HepG2 (cell line): Measurements from ENCODE around the gene CHD9. TPM values are rescaled to one million over a fixed set of nuclear protein-coding genes. Genes with fewer than 3 reads are reported as not detected.

Experiments
- EP300 ChIP-seq, 3 experiments: sonication (generic) in 1 of 3; formaldehyde crosslinking in 1 of 3; IDR thresholded peaks; 2 replicates each; pipeline versions ENCODE4 v1.5.1 to v1.6.1; 2011 to 2020; ENCODE audit warnings: low read depth in 2 of 3, low read length in 2 of 3, borderline replicate concordance in 1 of 3, improper control_type of control experiment in 1 of 3, mild to moderate bottlenecking in 1 of 3, missing genetic modification reagents in 1 of 3, moderate library complexity in 1 of 3
- HHEX ChIP-seq: IDR thresholded peaks from 2 replicates; pipeline ENCODE4 v1.6.1; 2016; ENCODE audit warnings: control low read depth
- KLF16 ChIP-seq, 2 experiments: sonication (generic) in 1 of 2; formaldehyde crosslinking in 1 of 2; IDR thresholded peaks; 2 replicates each; pipeline versions ENCODE4 v1.6.1 to v1.8.0; 2016 to 2023; ENCODE audit warnings: missing genetic modification reagents in 2 of 2, missing compliant biosample characterization in 1 of 2
- MAF1 ChIP-seq: sonication (generic); formaldehyde crosslinking; IDR thresholded peaks from 2 replicates; pipeline ENCODE4 v1.5.0; 2020; ENCODE audit warnings: missing genetic modification reagents, borderline replicate concordance
- MXI1 ChIP-seq: IDR thresholded peaks from 3 replicates; pipeline ENCODE4 v1.6.1; 2012; ENCODE audit warnings: low read depth, low read length, inconsistent platforms, borderline replicate concordance
- MYNN ChIP-seq: sonication (generic); formaldehyde crosslinking; IDR thresholded peaks from 2 replicates; pipeline ENCODE4 v1.4.0; 2020; ENCODE audit warnings: mild to moderate bottlenecking, low read depth, missing genetic modification reagents
- PHF21A ChIP-seq: sonication (generic); formaldehyde crosslinking; IDR thresholded peaks from 2 replicates; pipeline ENCODE4 v1.5.0; 2020; ENCODE audit warnings: mild to moderate bottlenecking, missing genetic modification reagents
- SRSF9 ChIP-seq: fragments of 200-400 bp; formaldehyde crosslinking; IDR thresholded peaks from 2 replicates; pipeline ENCODE4 v1.6.1; 2018; ENCODE audit warnings: borderline replicate concordance, mild to moderate bottlenecking, low read depth, low read length; ENCODE audit not compliant: insufficient read depth, poor library complexity, severe bottlenecking
- STAG1 ChIP-seq: sonication (generic); formaldehyde crosslinking; IDR thresholded peaks from 2 replicates; pipeline ENCODE4 v1.4.0; 2020; ENCODE audit warnings: missing genetic modification reagents
- ZFP1 ChIP-seq: IDR thresholded peaks from 2 replicates; pipeline ENCODE4 v1.6.1; 2016
- ZNF10 ChIP-seq: sonication (generic); formaldehyde crosslinking; IDR thresholded peaks from 2 replicates; pipeline ENCODE4 v1.4.0; 2020; ENCODE audit warnings: mild to moderate bottlenecking, low read depth, missing genetic modification reagents, borderline replicate concordance
- ZNF317 ChIP-seq: sonication (generic); formaldehyde crosslinking; IDR thresholded peaks from 2 replicates; pipeline ENCODE4 v1.5.0; 2020; ENCODE audit warnings: mild to moderate bottlenecking, missing genetic modification reagents
- ZNF354B ChIP-seq: sonication (generic); formaldehyde crosslinking; IDR thresholded peaks from 2 replicates; pipeline ENCODE4 v1.8.0; 2022; ENCODE audit warnings: mild to moderate bottlenecking, missing genetic modification reagents
- ZNF382 ChIP-seq: sonication (generic); formaldehyde crosslinking; IDR thresholded peaks from 2 replicates; pipeline ENCODE4 v1.5.0; 2020; ENCODE audit warnings: missing genetic modification reagents, mild to moderate bottlenecking, borderline replicate concordance
- ZNF672 ChIP-seq: sonication (generic); formaldehyde crosslinking; IDR thresholded peaks from 2 replicates; pipeline ENCODE4 v1.8.1; 2022; ENCODE audit warnings: missing genetic modification reagents
- ZNF713 ChIP-seq: sonication (generic); formaldehyde crosslinking; IDR thresholded peaks from 2 replicates; pipeline ENCODE4 v1.4.0; 2020; ENCODE audit warnings: mild to moderate bottlenecking, missing genetic modification reagents
- ZSCAN30 ChIP-seq: sonication (generic); formaldehyde crosslinking; IDR thresholded peaks from 2 replicates; pipeline ENCODE4 v1.5.0; 2020; ENCODE audit warnings: mild to moderate bottlenecking, missing genetic modification reagents
- polyA plus RNA-seq, 8 experiments: library from polyadenylated mRNA; depleted of rRNA in 3 of 8; stranded (reverse) in 7 of 8; unstranded in 1 of 8; fragments of >200 nt; fragmentation: Illumina TruSeq in 4 of 8; extraction: Trizol in 4 of 8; gene quantifications; 2 replicates each; pipeline versions ENCODE4 v1.2.1 to v1.2.3, GENCODE V29; 2011 to 2016; ENCODE audit warnings: low read depth in 4 of 8, missing spikeins in 1 of 8, mixed read lengths in 1 of 8; ENCODE audit not compliant: insufficient read depth in 1 of 8
- total RNA-seq, 5 experiments: library from RNA; depleted of rRNA; stranded (reverse); fragments of >200 nt; fragmentation: Illumina TruSeq; extraction: Trizol; gene quantifications; 2 replicates each; pipeline ENCODE4 v1.2.3, GENCODE V29; 2016; ENCODE audit warnings: low read depth in 1 of 5
- TF ChIP-seq, protein P1 (sequence below): sonication (generic); formaldehyde crosslinking; IDR thresholded peaks from 2 replicates; pipeline ENCODE4 v1.4.0; 2020; ENCODE audit warnings: missing genetic modification reagents, mild to moderate bottlenecking, borderline replicate concordance
- TF ChIP-seq, protein P2 (sequence below): sonication (generic); formaldehyde crosslinking; IDR thresholded peaks from 2 replicates; pipeline ENCODE4 v1.9.0; 2021; ENCODE audit warnings: mild to moderate bottlenecking, missing genetic modification reagents
- TF ChIP-seq, protein P3 (sequence below): sonication (generic); formaldehyde crosslinking; IDR thresholded peaks from 2 replicates; pipeline ENCODE4 v1.9.0; 2021; ENCODE audit warnings: missing genetic modification reagents, borderline replicate concordance

CHD9 gene
- total and polyA plus RNA-seq, 2 of the 13 experiments (the other 11 are each of a cell fraction or from before 2014, with no cell fraction given) = 23.4 to 27.7 TPM

DNA sequence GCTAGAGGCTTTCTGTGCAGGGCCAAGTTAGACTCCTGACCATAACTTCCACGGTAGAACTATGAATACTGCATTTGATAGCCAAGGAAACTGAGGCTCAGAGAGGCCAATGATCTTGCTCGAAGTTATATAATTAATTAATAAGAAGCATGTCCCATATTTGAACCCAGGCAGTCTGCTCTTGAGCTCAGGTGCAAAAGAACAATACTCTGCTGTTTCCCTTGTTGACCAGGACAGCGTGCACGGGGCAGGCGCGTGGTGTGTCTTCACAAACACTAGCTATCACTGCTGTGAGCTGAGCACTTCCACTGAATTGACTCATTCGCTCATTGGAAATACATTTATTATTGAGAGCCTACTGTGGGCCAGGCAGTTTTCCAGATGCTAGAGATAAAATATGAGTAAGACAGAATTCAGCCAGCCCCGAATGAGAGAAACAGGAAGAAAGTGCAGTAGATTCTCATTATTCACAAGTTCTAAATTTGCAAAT is 1.6 kb downstream of the CHD9 start (continued):
- TF ChIP-seq, protein P1, sequence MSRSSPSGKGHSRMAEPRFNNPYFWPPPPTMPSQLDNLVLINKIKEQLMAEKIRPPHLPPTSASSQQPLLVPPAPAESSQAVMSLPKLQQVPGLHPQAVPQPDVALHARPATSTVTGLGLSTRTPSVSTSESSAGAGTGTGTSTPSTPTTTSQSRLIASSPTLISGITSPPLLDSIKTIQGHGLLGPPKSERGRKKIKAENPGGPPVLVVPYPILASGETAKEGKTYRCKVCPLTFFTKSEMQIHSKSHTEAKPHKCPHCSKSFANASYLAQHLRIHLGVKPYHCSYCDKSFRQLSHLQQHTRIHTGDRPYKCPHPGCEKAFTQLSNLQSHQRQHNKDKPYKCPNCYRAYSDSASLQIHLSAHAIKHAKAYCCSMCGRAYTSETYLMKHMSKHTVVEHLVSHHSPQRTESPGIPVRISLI = no peak
- TF ChIP-seq HHEX (CRISPR knock-in tag) (0 out of 2 replicates have a peak, but pooled peaks have one; percentile 25), PHF21A (peak; percentile 60; the same call in 1 of the 2 replicates), EP300 (IDR thresholded peaks at IDR 0.05; ENCODE audit: low read depth in 2 of 2, low read length in 2 of 2) (peak in 1 of 2 experiments; percentile 68; a peak in 2 of 4 replicates), EP300 (CRISPR knock-in tag; IDR thresholded peaks at IDR 0.05; ENCODE audit: borderline replicate concordance) (peak; percentile 75; the same call in 1 of the 2 replicates), KLF16 (CRISPR knock-in tag; IDR thresholded peaks at IDR 0.05) (no peak), MAF1 (no peak), ZNF672 (CRISPR knock-in tag) (no peak), ZFP1 (CRISPR knock-in tag) (0 out of 2 replicates have a peak, but pooled peaks have one; percentile 22), MXI1 (peak; percentile 12; the same call in 1 of the 3 replicates), ZNF382 (no peak), ZNF10 (CRISPR knock-in tag) (no peak), ZNF713 (no peak), ZNF317 (CRISPR knock-in tag) (peak; percentile 71), ZSCAN30 (no peak), STAG1 (CRISPR knock-in tag) (no peak), MYNN (CRISPR knock-in tag) (no peak), SRSF9 (no peak), ZNF354B (CRISPR knock-in tag) (no peak)
- TF ChIP-seq, protein P2, sequence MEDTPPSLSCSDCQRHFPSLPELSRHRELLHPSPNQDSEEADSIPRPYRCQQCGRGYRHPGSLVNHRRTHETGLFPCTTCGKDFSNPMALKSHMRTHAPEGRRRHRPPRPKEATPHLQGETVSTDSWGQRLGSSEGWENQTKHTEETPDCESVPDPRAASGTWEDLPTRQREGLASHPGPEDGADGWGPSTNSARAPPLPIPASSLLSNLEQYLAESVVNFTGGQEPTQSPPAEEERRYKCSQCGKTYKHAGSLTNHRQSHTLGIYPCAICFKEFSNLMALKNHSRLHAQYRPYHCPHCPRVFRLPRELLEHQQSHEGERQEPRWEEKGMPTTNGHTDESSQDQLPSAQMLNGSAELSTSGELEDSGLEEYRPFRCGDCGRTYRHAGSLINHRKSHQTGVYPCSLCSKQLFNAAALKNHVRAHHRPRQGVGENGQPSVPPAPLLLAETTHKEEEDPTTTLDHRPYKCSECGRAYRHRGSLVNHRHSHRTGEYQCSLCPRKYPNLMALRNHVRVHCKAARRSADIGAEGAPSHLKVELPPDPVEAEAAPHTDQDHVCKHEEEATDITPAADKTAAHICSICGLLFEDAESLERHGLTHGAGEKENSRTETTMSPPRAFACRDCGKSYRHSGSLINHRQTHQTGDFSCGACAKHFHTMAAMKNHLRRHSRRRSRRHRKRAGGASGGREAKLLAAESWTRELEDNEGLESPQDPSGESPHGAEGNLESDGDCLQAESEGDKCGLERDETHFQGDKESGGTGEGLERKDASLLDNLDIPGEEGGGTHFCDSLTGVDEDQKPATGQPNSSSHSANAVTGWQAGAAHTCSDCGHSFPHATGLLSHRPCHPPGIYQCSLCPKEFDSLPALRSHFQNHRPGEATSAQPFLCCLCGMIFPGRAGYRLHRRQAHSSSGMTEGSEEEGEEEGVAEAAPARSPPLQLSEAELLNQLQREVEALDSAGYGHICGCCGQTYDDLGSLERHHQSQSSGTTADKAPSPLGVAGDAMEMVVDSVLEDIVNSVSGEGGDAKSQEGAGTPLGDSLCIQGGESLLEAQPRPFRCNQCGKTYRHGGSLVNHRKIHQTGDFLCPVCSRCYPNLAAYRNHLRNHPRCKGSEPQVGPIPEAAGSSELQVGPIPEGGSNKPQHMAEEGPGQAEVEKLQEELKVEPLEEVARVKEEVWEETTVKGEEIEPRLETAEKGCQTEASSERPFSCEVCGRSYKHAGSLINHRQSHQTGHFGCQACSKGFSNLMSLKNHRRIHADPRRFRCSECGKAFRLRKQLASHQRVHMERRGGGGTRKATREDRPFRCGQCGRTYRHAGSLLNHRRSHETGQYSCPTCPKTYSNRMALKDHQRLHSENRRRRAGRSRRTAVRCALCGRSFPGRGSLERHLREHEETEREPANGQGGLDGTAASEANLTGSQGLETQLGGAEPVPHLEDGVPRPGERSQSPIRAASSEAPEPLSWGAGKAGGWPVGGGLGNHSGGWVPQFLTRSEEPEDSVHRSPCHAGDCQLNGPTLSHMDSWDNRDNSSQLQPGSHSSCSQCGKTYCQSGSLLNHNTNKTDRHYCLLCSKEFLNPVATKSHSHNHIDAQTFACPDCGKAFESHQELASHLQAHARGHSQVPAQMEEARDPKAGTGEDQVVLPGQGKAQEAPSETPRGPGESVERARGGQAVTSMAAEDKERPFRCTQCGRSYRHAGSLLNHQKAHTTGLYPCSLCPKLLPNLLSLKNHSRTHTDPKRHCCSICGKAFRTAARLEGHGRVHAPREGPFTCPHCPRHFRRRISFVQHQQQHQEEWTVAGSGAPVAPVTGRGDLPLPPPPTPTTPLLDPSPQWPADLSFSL (CRISPR knock-in tag) = no peak
- TF ChIP-seq, protein P3, sequence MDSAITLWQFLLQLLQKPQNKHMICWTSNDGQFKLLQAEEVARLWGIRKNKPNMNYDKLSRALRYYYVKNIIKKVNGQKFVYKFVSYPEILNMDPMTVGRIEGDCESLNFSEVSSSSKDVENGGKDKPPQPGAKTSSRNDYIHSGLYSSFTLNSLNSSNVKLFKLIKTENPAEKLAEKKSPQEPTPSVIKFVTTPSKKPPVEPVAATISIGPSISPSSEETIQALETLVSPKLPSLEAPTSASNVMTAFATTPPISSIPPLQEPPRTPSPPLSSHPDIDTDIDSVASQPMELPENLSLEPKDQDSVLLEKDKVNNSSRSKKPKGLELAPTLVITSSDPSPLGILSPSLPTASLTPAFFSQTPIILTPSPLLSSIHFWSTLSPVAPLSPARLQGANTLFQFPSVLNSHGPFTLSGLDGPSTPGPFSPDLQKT = no peak
